B cell (primary cell): ENCODE data around the gene TCEAL2. TPM values are rescaled to one million over a fixed set of nuclear protein-coding genes. Genes with fewer than 3 reads are reported as not detected.
"Not testable (repeated sequence)": the region's sequence is repeated elsewhere in the genome, so short reads cannot be mapped to it uniquely, and the experiment has no call there.

Source experiments
- ATAC-seq: fragments of 200-7000 bp; cut with Tn5 transposase; one replicate; pipeline ENCODE4 v1.10.0; 2021; ENCODE audit warnings: low read depth, mild to moderate bottlenecking, moderate number of reproducible peaks, moderate library complexity
- CTCF ChIA-PET: fragments of 350-600 bp; sonication (Branson Sonifier 250); formaldehyde crosslinking; loops from one replicate; lab custom pipeline; 2021; ENCODE audit warnings: antibody characterized with exemption, inconsistent platforms; lab: Charles Lee
- POLR2A ChIA-PET: fragments of 350-600 bp; sonication (Branson Sonifier 250); formaldehyde crosslinking; loops from one replicate; lab custom pipeline; 2021; ENCODE audit warnings: antibody characterized with exemption; lab: Charles Lee
- DNase-seq: peaks from one replicate; pipeline ENCODE4 v3.0.0; 2013
- H2AFZ ChIP-seq: 2 replicates; pipeline ENCODE4 v1.6.1; 2012; ENCODE audit warnings: mild to moderate bottlenecking, low read depth, low read length; ENCODE audit not compliant: insufficient read depth, poor library complexity, severe bottlenecking
- H3K27ac ChIP-seq, 2 donors: 1 replicate in 1 of 2; 2 replicates in 1 of 2; pipeline ENCODE4 v1.5.1; 2012 to 2013; ENCODE audit warnings: low read length in 2 of 2, mild to moderate bottlenecking in 2 of 2, moderate library complexity in 1 of 2
- H3K27me3 ChIP-seq, 4 experiments: fragments of 200-600 bp in 1 of 4; sonication (generic) in 1 of 4; replicated peaks in 1 of 4; 1 replicate in 2 of 4; 2 replicates in 2 of 4; pipeline versions ENCODE4 v1.6.1 to v1.7.0; 2013 to 2016; ENCODE audit warnings: low read length in 3 of 4, mild to moderate bottlenecking in 2 of 4, mixed read lengths in 1 of 4, moderate library complexity in 1 of 4; ENCODE audit not compliant: insufficient read depth in 4 of 4, control insufficient read depth in 3 of 4; ENCODE audit errors: control extremely low read depth in 1 of 4
- H3K36me3 ChIP-seq, 2 experiments: replicated peaks in 1 of 2; 1 replicate in 1 of 2; 2 replicates in 1 of 2; pipeline versions ENCODE4 v1.6.1 to v1.7.1; 2013; ENCODE audit warnings: low read length in 1 of 2; ENCODE audit not compliant: insufficient read depth in 2 of 2, control insufficient read depth in 1 of 2; ENCODE audit errors: control extremely low read depth in 1 of 2, extremely low read depth in 1 of 2
- H3K4me1 ChIP-seq, 2 donors: fragments of 200-600 bp in 1 of 2; sonication (generic) in 1 of 2; 1 replicate in 1 of 2; 2 replicates in 1 of 2; pipeline versions ENCODE4 v1.5.1 to v1.6.1; 2013 to 2017; ENCODE audit warnings: low read length in 2 of 2; ENCODE audit not compliant: control insufficient read depth in 2 of 2, insufficient read depth in 2 of 2
- H3K4me2 ChIP-seq: replicated peaks from 2 replicates; pipeline ENCODE3; 2012; ENCODE audit warnings: mild to moderate bottlenecking, low read depth, low read length; ENCODE audit not compliant: poor library complexity, severe bottlenecking
- H3K4me3 ChIP-seq, 5 experiments: fragments of 200-600 bp in 1 of 5; sonication (generic) in 1 of 5; 1 replicate in 3 of 5; 2 replicates in 2 of 5; pipeline versions ENCODE4 v1.5.1 to v1.7.0; 2011 to 2016; ENCODE audit warnings: low read length in 4 of 5, mild to moderate bottlenecking in 4 of 5, low read depth in 2 of 5, control low read depth in 1 of 5, moderate library complexity in 1 of 5; ENCODE audit not compliant: insufficient read depth in 1 of 5; ENCODE audit errors: control extremely low read depth in 1 of 5, extremely low read depth in 1 of 5
- H3K79me2 ChIP-seq: fragments of 200-600 bp; sonication (generic); one replicate; pipeline ENCODE4 v1.6.0; 2016; ENCODE audit warnings: low read length; ENCODE audit not compliant: control insufficient read depth, insufficient read depth
- H3K9ac ChIP-seq: fragments of 200-600 bp; sonication (generic); 2 replicates; pipeline ENCODE4 v1.6.1; 2017; ENCODE audit warnings: mild to moderate bottlenecking, low read length, moderate library complexity
- H3K9me3 ChIP-seq, 3 donors: one replicate each; pipeline versions ENCODE4 v1.6.1 to v1.7.1; 2013; ENCODE audit warnings: low read length in 2 of 3; ENCODE audit not compliant: control insufficient read depth in 2 of 3, insufficient read depth in 1 of 3; ENCODE audit errors: control extremely low read depth in 1 of 3
- H4K20me1 ChIP-seq: 2 replicates; pipeline ENCODE4 v1.6.0; 2012; ENCODE audit warnings: mild to moderate bottlenecking, low read length; ENCODE audit not compliant: insufficient read depth, control insufficient read depth, poor library complexity, severe bottlenecking
- H3K27ac Mint-ChIP-seq: one replicate; pipeline ENCODE4 v1.8.0; 2021; ENCODE audit warnings: mixed read lengths
- H3K27me3 Mint-ChIP-seq: one replicate; pipeline ENCODE4 v1.8.0; 2021; ENCODE audit warnings: mixed read lengths
- H3K4me1 Mint-ChIP-seq: one replicate; pipeline ENCODE4 v1.8.0; 2021; ENCODE audit warnings: mixed read lengths
- H3K4me3 Mint-ChIP-seq: one replicate; pipeline ENCODE4 v1.8.0; 2021; ENCODE audit warnings: mixed read lengths
- H3K9me3 Mint-ChIP-seq: one replicate; pipeline ENCODE4 v1.8.0; 2022; ENCODE audit warnings: mixed read lengths; ENCODE audit not compliant: insufficient read depth
- CTCF ChIP-seq: fragments of 200-600 bp; IDR thresholded peaks from one replicate; pipeline ENCODE4 v1.8.0; 2022; ENCODE audit warnings: antibody characterized with exemption, mild to moderate bottlenecking
- EZH2 ChIP-seq: IDR thresholded peaks from 2 replicates; pipeline ENCODE4 v1.6.1; 2012; ENCODE audit warnings: borderline replicate concordance, low read depth, mild to moderate bottlenecking, moderate library complexity, low read length; ENCODE audit not compliant: insufficient read depth, poor library complexity, severe bottlenecking
- WGBS: methylation state at CpG from one replicate; pipeline ENCODE4 v1.1.5; 2013; ENCODE audit warnings: missing lambda C conversion rate; ENCODE audit not compliant: insufficient coverage; 5-methylcytosine and 5-hydroxymethylcytosine counted together
- intact Hi-C: fragments of 100-400 bp; cut with micrococcal nuclease; formaldehyde crosslinking; loops from one replicate; pipeline ENCODE4 v1.10.0; 2022
- polyA plus RNA-seq: library from polyadenylated mRNA; depleted of rRNA; stranded (reverse); fragments of >200 nt; gene quantifications from 2 replicates; pipeline ENCODE4 v1.2.3, GENCODE V29; 2012
- total RNA-seq, 2 donors: library from RNA; stranded (reverse); fragments of 120-200 nt in 1 of 2; gene quantifications; 1 replicate in 1 of 2; 2 replicates in 1 of 2; pipeline versions ENCODE4 v1.2.3 to v1.2.4, GENCODE V29; 2013 to 2022

TCEAL2 gene
- total and polyA plus RNA-seq, 2 donors (not counting 1 experiment from before 2014, with no cell fraction given): not detected

GRCh38 chrX:102115748-102116147 is 9.7 kb upstream of the TCEAL2 start:
- TF ChIP-seq CTCF: no peak
- no peak for TF ChIP-seq EZH2
- ChIA-PET POLR2A (no interaction called here), CTCF (no interaction called here)
- no peaks in the 10 kb centered on the region for H3K79me2 ChIP-seq
- H3K27me3 ChIP-seq: no peaks in the 10 kb centered on the region
- intact Hi-C loops: no loop called here
- Mint-ChIP-seq H3K4me3 (no peak overlapping the region), H3K9me3 (no peaks in the 10 kb centered on the region), H3K27ac (no peak overlapping the region), H3K27me3 (peaks cover 2% of the 10 kb centered on the region), H3K4me1 (no peaks in the 10 kb centered on the region)
- H4K20me1 ChIP-seq: no peaks in the 10 kb centered on the region
- ATAC-seq (no peak), DNase-seq (no peak)
- no peak overlapping the region for H3K4me3 ChIP-seq
- no peaks in the 10 kb centered on the region for H3K4me1 ChIP-seq
- H3K9me3 ChIP-seq: peaks cover 0 to 6% (median 0%) of the 10 kb centered on the region in 3 donors
- H3K4me2 ChIP-seq: no peak overlapping the region
- no peak overlapping the region for H2AFZ ChIP-seq
- H3K27ac ChIP-seq: no peak overlapping the region
- no peaks in the 10 kb centered on the region for H3K36me3 ChIP-seq
- no CpG with 5 or more reads among the region's 2 CpGs for WGBS
- H3K9ac ChIP-seq: no peak overlapping the region

GRCh38 chrX:102125014-102125413 is 465 bp upstream of the TCEAL2 start:
- peaks cover 23% of the 10 kb centered on the region for H3K27me3 Mint-ChIP-seq
- POLR2A ChIA-PET, H3K27me3 ChIP-seq, intact Hi-C loops, H4K20me1 ChIP-seq, DNase-seq, H3K9ac ChIP-seq, H3K27ac Mint-ChIP-seq, ATAC-seq, H3K4me1 Mint-ChIP-seq, H3K9me3 Mint-ChIP-seq, H3K79me2 ChIP-seq, H3K4me3 ChIP-seq, H3K4me1 ChIP-seq, H3K27ac ChIP-seq, H3K9me3 ChIP-seq, CTCF ChIA-PET, H3K36me3 ChIP-seq, H2AFZ ChIP-seq: not testable (repeated sequence)
- 0% methylated on average over 2 of the region's 10 CpGs for WGBS
- H3K4me3 Mint-ChIP-seq: peak overlapping the region; percentile 71
- peak overlapping the region; percentile 48 for H3K4me2 ChIP-seq

GRCh38 chrX:102126080-102126818 is 770 bp downstream of the TCEAL2 start:
- H2AFZ ChIP-seq, H3K27ac ChIP-seq, H3K79me2 ChIP-seq, H3K4me1 ChIP-seq, H3K36me3 ChIP-seq, intact Hi-C loops, DNase-seq, H3K9me3 ChIP-seq, H3K9me3 Mint-ChIP-seq, H4K20me1 ChIP-seq, POLR2A ChIA-PET, CTCF ChIA-PET, H3K4me1 Mint-ChIP-seq, H3K27me3 ChIP-seq, H3K27ac Mint-ChIP-seq, ATAC-seq, H3K4me2 ChIP-seq, H3K4me3 ChIP-seq, H3K9ac ChIP-seq: not testable (repeated sequence)
- 13% methylated on average over 8 of the region's 21 CpGs for WGBS
- Mint-ChIP-seq H3K27me3 (peaks cover 23% of the 10 kb centered on the region), H3K4me3 (peak overlapping the region; percentile 52)
